HG03460 (cell line): Measurements from ENCODE around the gene DUSP22.
"Not testable (repeated sequence)": the region's sequence is repeated elsewhere in the genome, so short reads cannot be mapped to it uniquely, and the experiment has no call there.

Experiments used
- ATAC-seq: cut with Tn5 transposase; IDR thresholded peaks from one replicate; pipeline ENCODE4 v1.9.1; 2021; ENCODE audit not compliant: unreplicated experiment

DUSP22 gene

DNA sequence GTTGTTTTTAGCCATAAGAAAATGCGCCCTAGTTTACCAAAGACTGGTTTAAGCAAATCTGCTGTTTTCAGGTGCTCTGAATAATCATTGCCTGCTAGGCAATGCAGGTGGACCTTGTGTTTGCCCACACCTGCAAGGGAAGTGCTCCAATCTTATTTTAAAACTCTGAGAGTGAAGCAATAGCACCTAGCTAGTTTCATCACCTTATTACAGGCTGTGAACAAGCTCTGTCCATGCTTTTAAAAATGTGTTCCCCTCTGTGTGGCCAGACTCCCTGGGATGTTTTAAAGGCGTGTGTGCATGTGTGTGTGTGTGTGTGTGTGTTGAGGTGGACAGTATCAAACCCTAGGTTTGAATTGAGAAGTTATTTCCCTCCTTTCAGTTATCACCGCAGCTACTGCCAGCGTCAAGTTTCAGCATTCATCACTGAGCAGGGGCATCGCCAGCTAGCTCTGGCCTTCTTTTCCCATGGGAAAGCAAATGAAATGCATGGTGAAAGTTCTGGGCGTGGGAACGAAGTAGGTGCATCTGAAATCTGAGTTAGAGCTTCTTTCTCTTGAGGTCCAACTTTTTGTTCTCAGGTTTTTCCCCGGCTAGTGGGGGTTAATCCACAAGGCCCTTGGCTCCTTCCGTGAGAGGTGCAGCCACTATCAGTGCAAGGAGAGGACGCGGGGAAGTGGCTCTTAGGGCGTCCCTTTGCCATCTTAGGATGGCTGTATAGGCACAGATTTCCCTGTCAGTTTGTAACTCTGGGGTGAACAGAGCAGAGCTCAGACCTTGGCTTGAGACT is 30.8 kb downstream of the DUSP22 start:
- ATAC-seq, result no peak

DNA sequence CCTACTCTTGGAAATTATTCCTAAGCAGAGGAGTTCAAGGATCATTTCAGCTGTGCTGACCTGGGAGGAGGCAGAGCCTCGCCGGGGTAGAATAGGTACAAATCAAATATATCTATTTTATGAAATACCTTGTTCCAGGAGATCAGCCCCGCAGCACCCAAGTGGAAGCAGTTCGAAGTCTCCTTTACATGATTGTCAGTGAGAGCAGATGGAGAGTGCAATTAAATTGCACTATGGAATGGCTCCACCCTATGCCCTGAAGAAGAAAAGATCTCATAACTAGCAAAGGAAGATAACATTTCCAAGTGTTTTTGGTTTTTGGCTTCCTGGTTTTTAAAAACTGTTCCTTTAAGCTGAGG is 31.4 kb downstream of the DUSP22 start:
- ATAC-seq, result no peak

DNA sequence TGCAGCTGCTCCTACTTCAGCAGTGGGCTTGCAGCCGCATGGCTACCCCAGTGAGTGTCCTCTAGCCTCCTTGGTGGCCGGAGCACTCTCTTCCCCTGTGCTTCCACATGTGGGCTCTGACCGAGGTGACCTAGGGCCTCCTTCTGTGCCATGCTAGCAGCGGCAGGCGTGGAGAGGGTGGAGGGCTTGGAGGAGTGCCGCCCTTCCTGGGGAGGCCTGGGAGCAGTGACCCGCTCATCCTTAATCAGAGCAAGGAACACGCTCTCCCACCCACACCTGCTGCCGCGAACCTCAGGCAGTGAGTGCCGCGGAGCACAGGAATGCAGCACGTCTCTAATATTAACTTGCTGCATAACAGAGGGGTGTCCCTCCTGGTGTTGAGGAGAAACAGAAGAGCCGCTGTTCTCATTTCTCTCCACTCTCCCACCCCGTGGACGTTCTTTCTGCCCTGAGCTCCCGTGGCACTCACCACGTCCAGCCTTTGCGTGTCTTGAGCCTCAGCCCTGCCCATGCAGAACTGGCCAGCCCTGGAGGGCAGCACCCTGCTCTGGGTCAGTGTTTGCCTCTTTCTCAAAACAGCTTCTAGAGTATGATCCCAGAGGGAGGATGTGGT is 31.9 kb downstream of the DUSP22 start:
- ATAC-seq, result no peak

DNA sequence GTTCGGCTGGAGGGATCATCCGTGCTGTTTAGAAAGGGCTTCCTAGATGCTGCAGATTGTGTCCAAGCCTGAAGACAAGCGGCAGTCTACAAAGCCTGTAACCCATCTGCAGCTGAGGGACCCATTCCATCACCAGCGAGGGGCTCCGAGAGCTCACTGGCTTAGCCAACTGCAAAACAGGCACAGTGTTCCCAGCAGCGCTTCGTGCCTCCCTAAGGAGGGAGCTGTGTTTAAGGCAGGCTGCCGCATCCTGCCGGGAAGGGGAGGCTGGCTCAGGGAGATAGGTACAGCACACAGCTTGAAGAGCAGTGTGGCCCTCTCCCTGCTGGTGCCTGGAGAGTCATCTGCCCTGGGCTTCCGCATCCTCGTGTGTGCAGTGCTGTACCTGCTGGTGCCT is 32.4 kb downstream of the DUSP22 start:
- no peak for ATAC-seq

DNA sequence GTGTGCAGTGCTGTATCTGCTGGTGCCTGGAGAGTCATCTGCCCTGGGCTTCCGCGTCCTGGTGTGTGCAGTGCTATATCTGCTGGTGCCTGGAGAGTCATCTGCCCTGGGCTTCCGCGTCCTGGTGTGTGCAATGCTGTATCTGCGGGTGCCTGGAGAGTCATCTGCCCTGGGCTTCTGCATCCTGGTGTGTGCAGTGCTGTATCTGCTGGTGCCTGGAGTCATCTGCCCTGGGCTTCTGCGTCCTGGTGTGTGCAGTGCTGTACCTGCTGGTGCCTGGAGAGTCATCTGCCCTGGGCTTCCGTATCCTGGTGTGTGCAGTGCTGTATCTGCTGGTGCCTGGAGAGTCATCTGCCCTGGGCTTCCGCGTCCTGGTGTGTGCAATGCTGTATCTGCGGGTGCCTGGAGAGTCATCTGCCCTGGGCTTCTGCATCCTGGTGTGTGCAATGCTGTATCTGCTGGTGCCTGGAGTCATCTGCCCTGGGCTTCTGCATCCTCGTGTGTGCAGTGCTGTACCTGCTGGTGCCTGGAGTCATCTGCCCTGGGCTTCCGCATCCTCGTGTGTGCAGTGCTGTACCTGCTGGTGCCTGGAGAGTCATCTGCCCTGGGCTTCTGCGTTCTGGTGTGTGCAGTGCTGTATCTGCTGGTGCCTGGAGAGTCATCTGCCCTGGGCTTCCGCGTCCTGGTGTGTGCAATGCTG is 33.0 kb downstream of the DUSP22 start:
- ATAC-seq, result not testable (repeated sequence)

DNA sequence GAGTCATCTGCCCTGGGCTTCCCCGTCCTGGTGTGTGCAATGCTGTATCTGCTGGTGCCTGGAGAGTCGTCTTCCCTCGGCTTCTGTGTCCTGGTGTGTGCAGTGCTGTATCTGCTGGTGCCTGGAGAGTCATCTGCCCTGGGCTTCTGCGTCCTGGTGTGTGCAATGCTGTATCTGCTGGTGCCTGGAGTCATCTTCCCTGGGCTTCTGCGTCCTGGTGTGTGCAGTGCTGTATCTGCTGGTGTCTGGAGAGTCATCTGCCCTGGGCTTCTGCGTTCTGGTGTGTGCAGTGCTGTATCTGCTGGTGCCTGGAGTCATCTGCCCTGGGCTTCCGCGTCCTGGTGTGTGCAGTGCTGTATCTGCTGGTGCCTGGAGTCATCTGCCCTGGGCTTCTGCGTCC is 33.8 kb downstream of the DUSP22 start:
- ATAC-seq, result not testable (repeated sequence)

DNA sequence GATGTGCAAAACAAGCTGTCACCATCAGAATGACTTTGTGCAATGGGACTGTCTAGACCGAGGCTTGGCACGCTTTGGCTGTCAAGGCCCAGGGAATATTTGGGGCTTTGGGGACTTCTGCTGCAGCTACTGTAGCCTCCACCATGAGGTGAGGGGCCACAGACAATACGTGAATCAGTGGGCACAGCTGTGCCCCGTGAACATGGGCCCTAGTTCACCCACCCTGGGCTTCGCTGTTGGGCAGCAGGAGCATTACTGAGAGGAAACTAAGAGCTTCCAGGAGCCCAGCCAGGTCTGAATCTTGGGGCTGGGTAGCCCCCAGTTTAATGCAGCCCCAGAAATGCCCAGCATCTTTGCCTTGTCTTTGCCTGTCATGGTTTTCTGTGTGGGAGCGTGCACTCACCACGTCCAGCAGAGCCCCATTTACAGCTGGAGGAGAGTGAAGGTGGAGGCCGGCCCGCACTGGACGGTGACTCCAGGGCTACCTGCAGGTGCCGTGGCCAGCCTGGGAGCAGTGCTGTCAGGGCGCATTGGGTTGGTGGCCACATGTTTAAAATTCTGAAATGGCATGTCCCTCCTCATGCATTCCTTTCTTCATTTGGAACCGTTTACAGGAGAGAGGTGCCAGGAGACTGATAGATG is 34.7 kb downstream of the DUSP22 start:
- no peak for ATAC-seq

DNA sequence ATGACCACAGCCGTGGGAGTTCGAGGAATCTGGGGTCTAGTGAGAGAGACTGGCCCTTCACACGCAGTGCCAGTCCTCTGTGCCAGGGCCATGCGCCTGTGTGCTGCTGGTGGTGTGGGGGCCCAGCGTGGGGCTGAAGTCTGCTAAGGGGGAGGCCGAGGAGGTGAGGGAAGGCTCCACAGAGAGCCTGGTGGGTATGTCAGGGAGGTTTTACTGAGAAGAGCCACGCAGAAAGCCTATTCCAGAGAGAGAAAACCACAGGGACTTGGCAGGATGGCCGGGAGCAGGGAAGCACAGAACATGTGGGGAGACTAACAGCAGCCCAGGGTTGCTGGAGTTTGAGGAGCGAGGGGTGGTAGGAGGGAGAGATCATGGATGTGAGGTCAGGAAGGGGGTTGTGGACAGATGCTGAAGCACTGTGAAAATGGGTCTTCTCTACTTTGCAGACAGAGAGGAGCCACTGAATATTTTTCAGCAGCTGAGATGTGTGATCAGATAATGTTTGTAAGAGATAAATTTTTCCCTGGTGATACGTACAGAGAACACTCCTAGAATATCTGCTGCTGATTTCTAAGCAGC is 35.3 kb downstream of the DUSP22 start:
- no peak for ATAC-seq

DNA sequence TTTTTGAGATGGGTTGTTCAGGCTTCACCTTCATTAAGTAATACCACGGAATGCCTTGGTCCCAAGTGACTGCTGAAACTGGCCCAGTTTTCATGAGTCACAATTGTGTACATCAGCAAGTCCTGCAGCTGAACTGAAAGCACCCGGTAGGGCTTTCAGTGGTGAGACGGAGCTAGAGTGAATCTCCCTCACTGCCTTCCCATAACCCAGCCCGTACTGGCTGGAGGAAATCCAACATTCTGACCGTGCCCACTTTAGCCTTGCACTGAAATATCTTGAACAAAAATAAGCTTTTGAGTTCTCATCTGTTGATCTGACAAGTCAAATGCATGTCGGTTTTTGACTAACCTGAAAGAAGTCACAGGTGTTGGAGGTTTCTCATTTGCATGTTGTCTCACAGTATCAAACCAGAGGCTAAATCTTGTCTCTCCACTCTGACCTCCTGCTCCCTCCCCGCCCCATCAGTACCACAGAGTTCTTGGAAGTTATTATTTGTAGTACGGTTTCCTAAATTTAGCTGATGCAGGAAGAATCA is 35.9 kb downstream of the DUSP22 start:
- ATAC-seq, result peak; percentile 67

DNA sequence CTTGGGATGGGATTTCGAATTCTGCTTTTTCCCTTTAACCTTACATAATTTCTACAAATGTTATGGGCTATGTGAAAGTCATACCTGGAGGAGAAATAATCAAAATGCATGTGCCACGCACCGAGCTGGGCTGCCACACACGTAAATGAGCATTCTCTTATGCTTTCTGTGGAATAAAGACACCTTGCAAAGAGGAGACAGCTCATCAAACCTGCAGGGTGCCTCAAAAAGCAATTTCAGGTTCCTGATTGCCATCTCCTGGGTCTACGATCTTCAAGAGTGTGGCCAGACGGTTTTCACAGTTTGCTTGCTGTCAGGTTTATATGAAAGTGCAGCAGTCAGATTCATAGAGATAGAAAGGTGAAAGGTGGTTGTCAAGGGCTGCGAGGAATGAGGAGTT is 36.6 kb downstream of the DUSP22 start:
- no peak for ATAC-seq

DNA sequence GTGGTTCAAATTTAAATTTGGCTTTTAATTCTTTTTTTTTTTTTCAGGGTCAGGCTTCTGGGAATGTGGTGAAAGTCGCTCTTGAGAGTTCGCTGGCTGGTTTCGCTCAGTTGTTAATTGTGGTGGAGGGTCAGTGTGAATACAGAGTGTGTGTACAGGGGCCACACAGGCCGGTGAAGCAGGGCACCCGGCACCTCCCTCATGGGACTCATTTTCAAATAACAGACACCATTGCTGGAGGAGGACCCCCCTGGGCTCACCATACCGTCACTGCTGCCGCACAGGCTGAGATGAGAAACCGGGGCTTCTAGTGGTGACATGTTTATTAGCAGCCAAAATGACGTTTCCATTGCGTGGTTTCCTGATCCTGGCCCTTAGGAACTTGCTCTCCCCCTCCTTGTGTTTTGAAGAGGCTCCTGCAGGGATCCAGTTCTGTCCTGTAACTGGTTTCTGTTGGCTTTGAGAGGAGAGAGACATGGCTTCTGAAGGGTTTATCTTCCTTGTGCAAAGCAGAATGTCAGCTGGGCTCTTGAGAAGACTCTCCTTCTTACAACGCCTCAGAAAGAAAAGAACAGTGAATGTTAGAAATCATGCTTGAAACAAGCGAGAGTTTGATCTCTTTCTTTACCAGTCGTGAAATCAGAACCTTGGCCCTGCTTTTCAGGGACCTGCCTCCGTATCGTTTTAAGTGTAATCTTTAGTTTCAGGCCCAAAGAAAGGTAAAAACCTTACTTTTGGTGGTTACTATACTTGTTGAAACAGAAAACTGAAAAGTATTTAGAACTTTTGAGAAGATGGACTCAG is 37.8 kb downstream of the DUSP22 start:
- no peak for ATAC-seq

DNA sequence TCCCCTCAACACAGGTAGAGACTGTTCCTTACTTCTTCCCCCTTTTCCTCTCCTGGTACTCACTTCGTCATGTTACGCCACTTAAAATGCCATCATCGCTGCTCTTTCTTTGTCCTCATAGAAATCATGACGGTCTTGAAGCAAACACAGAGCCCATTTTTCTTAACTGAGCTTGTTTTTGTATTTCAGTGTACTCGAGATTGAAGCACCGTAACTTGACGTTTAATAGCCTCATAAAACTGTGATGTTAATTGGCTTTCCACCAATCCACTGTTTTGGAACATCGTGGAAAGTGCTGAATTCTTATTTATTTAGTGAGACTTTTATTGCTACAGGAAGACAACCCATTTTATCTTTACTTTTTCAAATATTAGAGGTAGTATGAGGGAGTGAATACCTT is 38.7 kb downstream of the DUSP22 start:
- no peak for ATAC-seq

DNA sequence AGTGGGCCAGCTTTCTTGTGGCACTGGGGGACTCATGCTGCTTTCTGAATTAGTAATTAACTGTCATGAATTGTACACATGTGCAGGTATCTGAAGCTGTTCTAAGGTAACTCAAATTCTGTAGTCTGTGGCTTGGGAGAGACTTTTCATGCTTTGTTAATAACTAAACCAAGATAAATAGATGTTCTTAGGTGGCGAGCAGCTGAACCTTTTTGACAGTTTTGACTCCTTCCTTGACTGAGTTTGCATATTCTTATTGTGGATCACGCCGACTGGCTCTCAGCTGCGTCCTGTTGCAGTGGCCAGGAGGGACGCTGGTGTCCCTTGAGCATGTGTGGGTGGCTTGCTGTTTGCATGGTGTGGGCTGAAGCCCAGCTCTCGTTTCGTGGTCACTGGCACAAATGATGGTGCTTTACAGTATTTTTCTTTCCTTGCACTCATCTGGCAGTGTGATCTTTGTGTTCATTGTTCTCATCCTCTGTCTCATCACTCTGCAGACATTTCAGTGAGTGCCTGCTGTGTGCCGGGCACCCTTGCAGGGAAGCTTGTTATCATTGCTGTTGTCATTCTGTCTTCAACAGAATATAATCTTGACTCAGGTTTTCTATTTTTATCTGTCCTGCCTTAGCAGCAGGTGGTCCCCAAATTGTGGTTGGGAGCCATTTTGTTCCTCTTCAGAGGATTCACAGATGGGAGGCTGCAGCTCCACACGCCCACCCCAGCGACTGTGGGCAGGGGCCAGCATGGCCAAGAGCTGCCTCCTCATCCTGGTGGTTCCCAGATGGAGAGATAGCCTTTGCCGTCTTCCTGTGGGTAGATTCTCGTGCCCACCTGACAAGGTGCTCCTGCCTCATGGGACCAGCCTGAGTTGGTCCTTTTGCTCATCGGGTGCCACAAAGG is 39.6 kb downstream of the DUSP22 start:
- peak; percentile 47 for ATAC-seq

DNA sequence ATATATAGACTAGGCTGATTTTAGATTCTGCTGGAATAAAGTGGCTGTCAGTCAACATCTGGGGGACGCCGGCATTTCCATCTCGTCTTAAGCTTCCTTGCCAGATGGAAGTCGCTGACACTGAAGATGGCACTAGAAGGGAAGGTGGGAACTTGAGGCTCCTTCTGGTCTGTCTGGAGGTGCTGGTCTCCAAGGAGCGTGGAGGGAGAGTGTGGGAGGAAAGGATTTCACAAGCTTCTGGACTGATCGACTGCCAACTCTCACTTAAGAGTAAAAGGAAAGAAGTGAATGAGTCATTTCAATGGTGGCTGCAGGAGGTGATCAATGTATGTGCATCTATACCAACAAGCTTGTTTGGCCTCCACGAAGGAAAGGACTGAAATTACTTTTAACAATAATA is 40.4 kb downstream of the DUSP22 start:
- no peak for ATAC-seq

DNA sequence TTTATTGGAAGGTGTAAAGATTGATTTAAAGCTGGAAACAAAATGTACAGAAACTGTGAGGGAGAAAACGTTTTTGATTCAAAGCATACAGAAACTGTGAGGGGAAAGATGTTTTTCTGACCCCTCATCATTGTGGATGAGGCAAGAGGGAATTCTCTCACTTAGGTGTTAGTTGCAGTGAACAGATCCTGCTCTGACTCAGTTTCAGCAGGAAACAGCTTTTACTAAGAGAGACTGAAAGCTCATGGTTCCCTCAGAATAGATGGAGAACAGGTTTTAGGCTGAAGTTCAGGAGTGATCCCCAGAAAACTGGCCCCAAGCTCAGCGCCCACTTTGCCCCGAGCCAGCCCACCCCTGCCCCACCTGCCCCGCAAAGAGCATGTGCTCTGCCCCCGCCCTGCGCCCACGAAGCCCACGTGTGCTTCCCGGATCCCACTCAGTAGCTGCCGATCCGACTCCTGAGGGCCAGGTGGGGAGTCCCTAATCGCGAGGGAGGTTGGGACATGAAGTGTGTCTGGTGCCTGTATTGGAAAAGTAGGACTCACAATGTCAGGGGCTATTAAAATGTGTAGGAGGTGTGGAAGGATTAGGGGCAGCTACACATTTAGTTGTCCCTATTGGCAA is 41.2 kb downstream of the DUSP22 start:
- ATAC-seq, result no peak

DNA sequence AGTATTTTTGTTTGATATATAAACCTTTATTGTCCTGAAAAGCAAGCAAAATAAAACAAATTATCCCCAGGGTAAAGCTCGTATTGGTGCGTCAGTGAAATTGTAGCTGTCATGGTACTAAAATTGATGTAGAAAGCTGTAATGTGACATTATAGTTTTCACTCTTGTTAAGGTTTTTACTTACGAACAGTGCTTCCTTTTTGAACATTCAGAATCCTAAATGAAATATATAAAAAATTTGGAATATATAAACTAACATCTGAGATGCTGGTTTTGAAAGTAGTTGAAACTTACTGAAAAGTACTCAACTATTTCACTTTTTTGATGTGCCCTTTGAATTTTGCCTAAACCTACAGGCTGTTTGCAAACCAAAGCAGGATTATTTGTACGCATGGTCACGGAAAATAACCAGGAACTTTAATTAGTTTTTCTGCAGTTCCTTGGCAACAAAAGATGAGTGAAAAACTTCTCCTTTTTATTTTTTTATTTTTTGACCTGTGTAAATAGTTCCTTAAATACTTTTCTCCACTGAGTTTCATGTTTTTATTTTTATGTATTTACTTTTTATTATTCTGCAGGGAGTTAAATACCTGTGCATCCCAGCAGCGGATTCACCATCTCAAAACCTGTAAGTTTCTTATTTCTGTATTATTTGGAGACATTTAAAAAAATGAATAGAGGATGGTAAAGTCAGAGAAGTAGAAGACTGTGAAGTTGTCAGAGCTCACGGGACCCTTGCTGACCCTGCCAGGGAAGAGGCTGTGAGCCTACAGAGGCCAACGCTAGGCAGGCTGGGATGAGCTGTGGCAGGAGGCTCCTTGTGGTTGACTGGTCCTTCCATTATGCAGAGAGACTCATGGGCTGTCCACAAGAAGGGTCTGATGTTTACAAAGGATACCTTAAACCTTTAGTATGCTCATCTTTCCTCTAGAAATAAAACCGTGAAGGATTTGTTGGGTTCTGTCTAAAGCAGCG is 42.5 kb downstream of the DUSP22 start:
- ATAC-seq, result no peak

DNA sequence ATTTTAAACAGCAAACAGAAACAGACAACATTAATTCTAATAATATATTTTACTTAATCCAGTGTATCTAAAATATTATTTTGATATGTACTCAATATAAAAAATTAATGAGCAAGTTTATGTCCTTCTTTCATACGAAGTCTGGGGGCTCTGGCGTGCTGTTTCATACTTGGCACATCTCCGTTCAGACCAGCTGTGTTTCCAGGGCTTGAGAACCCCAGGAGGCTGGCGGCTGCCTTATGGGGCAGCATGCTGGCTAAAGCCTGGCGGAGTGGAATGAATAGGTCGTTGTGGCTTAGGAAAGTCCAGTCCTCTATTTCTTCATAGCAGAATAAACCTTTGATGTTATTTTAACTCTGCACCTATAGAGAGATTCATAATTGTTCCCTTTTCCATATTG is 43.3 kb downstream of the DUSP22 start:
- no peak for ATAC-seq
